ENCODE data around the gene ADAM12. TPM values are rescaled to one million over a fixed set of nuclear protein-coding genes. Genes with fewer than 3 reads are reported as not detected.

ADAM12 gene
- total RNA-seq, 2 donors from 2014 or later = 0.46 TPM; not detected in 1

DNA sequence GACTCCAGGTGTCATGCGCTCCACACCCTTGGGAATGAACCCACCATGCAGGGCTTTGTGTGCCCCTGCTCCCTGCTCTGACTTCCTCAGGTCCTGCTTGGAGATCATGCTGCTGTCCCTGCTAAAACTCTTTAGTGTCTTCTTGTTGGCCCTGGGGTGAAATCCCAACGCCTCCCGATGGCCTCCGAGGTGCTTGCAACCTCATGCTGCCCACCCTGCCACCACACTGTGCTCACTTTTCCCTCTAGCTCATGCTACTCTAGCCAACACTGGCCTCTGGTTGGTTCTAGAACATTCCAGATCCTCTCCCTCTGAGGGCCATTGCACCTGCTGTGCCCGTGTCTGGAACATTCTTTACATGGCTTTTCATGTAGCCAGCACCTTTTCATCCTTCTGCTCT lies 227.7 kb downstream of the ADAM12 start:
- H3K27ac Mint-ChIP-seq = no peak overlapping the region

DNA sequence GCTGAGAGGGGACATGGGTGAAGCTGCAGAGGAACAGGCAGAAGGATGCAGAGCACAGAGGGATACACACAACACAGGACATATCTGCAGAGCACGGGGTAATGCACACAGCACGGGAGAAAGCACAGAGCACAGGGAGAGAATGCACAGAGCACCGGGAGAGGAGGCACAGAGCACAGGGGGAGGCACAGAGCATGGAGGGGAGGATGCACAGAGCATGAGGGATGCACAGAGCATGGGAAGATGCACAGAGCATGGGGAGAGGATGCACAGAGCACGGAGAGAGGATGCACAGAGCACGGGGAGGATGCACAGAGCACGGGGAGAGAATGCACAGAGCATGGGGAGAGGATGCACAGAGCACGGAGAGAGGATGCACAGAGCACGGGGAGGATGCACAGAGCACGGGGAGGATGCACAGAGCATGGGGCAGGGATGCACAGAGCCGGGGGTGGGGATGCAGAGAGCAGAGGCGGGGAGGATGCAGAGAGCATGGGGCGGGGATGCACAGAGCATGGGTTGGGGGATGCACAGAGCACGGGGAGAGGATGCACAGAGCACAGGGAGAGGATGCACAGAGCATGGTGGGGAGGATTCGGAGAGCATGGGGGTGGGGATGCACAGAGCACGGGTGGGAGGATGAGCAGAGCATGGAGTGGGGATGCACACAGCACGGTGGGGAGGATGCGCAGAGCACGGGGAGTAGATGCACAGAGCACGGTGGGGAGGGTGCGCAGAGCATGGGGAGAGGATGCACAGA lies 230.0 kb downstream of the ADAM12 start:
- Mint-ChIP-seq H3K4me1 (peaks cover 38% of the 10 kb centered on the region), H3K9me3 (peaks cover 10% of the 10 kb centered on the region), H3K27ac (no peak overlapping the region), H3K36me3 (ENCODE audit: low read depth) (no peaks in the 10 kb centered on the region), H3K27me3 (ENCODE audit: insufficient read depth) (peaks cover 79% of the 10 kb centered on the region), H3K4me3 (no peak overlapping the region)
- no peak for DNase-seq
- peaks cover 12% of the 10 kb centered on the region for H3K4me1 ChIP-seq (ENCODE audit: control insufficient read depth, insufficient read depth, low read length)
- TF ChIP-seq, protein P1, sequence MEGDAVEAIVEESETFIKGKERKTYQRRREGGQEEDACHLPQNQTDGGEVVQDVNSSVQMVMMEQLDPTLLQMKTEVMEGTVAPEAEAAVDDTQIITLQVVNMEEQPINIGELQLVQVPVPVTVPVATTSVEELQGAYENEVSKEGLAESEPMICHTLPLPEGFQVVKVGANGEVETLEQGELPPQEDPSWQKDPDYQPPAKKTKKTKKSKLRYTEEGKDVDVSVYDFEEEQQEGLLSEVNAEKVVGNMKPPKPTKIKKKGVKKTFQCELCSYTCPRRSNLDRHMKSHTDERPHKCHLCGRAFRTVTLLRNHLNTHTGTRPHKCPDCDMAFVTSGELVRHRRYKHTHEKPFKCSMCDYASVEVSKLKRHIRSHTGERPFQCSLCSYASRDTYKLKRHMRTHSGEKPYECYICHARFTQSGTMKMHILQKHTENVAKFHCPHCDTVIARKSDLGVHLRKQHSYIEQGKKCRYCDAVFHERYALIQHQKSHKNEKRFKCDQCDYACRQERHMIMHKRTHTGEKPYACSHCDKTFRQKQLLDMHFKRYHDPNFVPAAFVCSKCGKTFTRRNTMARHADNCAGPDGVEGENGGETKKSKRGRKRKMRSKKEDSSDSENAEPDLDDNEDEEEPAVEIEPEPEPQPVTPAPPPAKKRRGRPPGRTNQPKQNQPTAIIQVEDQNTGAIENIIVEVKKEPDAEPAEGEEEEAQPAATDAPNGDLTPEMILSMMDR (conservative IDR thresholded peaks at IDR 0.05) = no peak
- H3K9ac ChIP-seq (ENCODE audit: extremely low read depth, low read length, poor library complexity, severe bottlenecking) = no peak overlapping the region
- no peak overlapping the region for H3K27ac ChIP-seq (ENCODE audit: low read depth, low read length)
- H3K9me3 ChIP-seq (ENCODE audit: control insufficient read depth, low read length) = no peaks in the 10 kb centered on the region
- no peak overlapping the region for H3K4me3 ChIP-seq (ENCODE audit: low read length)
- H3K27me3 ChIP-seq (ENCODE audit: control insufficient read depth, insufficient read depth, low read length, poor library complexity, severe bottlenecking) = peaks cover 29% of the 10 kb centered on the region
- WGBS, 2 experiments (ENCODE audit: insufficient coverage in 1 of 2, insufficient read length in 1 of 2) = 86 to 94% methylated on average over 11 to 19 of the region's 20 CpGs
- H3K36me3 ChIP-seq (ENCODE audit: control insufficient read depth, insufficient read depth, low read length) = no peaks in the 10 kb centered on the region

More for the DNA sequence above, 227.7 kb downstream of the ADAM12 start:
- H3K9ac ChIP-seq (ENCODE audit: extremely low read depth, low read length, poor library complexity, severe bottlenecking) = no peak overlapping the region
- peaks cover 29% of the 10 kb centered on the region for H3K27me3 ChIP-seq (ENCODE audit: control insufficient read depth, insufficient read depth, low read length, poor library complexity, severe bottlenecking)
- H3K27ac ChIP-seq (ENCODE audit: low read depth, low read length) = no peak overlapping the region
- no peaks in the 10 kb centered on the region for H3K36me3 ChIP-seq (ENCODE audit: control insufficient read depth, insufficient read depth, low read length)
- no peak overlapping the region for H3K4me3 Mint-ChIP-seq
- H3K9me3 Mint-ChIP-seq = peaks cover 11% of the 10 kb centered on the region
- 88 to 90% methylated on average over 4 to 5 of the region's 5 CpGs for WGBS, 2 experiments (ENCODE audit: insufficient coverage in 1 of 2, insufficient read length in 1 of 2)
- H3K4me1 Mint-ChIP-seq = peaks cover 16% of the 10 kb centered on the region
- no peaks in the 10 kb centered on the region for H3K4me1 ChIP-seq (ENCODE audit: control insufficient read depth, insufficient read depth, low read length)
- no peak overlapping the region for H3K4me3 ChIP-seq (ENCODE audit: low read length)
- no peaks in the 10 kb centered on the region for H3K36me3 Mint-ChIP-seq (ENCODE audit: low read depth)
- no peaks in the 10 kb centered on the region for H3K9me3 ChIP-seq (ENCODE audit: control insufficient read depth, low read length)
- TF ChIP-seq, protein P1 (conservative IDR thresholded peaks at IDR 0.05) = no peak
- H3K27me3 Mint-ChIP-seq (ENCODE audit: insufficient read depth) = peaks cover 62% of the 10 kb centered on the region
- DNase-seq = peak; percentile 73

DNA sequence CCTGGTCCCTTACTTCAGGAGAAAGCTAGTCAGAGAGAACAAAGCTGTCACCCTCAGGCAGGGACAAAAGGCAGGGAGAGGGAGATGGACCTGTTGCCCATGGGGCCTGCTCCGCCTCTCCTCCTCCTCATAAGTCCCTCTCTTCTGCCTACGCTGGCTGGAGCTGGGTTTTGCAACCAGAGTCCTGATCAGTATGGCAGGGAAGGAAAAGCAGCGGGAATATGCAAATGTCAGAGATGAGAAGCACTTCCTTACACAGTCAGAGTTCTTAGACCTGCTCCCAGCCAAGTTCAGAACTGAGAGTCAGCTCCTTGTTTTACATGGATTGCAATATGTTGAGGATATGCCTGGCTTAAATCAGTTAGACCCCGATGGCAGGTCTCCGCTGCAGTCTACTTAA lies 231.1 kb downstream of the ADAM12 start:
- Mint-ChIP-seq H3K4me1 (peaks cover 40% of the 10 kb centered on the region), H3K36me3 (ENCODE audit: low read depth) (no peaks in the 10 kb centered on the region), H3K27ac (no peak overlapping the region), H3K27me3 (ENCODE audit: insufficient read depth) (peaks cover 76% of the 10 kb centered on the region), H3K9me3 (no peaks in the 10 kb centered on the region), H3K4me3 (no peak overlapping the region)
- TF ChIP-seq, protein P1 (conservative IDR thresholded peaks at IDR 0.05) = no peak
- Histone ChIP-seq H3K27me3 (ENCODE audit: control insufficient read depth, insufficient read depth, low read length, poor library complexity, severe bottlenecking) (peaks cover 29% of the 10 kb centered on the region), H3K4me3 (ENCODE audit: low read length) (no peak overlapping the region), H3K27ac (ENCODE audit: low read depth, low read length) (peak overlapping the region; percentile 12), H3K36me3 (ENCODE audit: control insufficient read depth, insufficient read depth, low read length) (no peaks in the 10 kb centered on the region), H3K9ac (ENCODE audit: extremely low read depth, low read length, poor library complexity, severe bottlenecking) (no peak overlapping the region), H3K4me1 (ENCODE audit: control insufficient read depth, insufficient read depth, low read length) (peaks cover 12% of the 10 kb centered on the region), H3K9me3 (ENCODE audit: control insufficient read depth, low read length) (peaks cover under 1% of the 10 kb centered on the region)
- WGBS, 2 experiments (ENCODE audit: insufficient coverage in 1 of 2, insufficient read length in 1 of 2) = 74% methylated on average over 3 to 5 of the region's 5 CpGs
- peak; percentile 69 for DNase-seq

Measured in endodermal cell (in vitro differentiated cells).